NCI-H1436 treated with DMSO at 0.1 percent for 48 hours (cell line): ENCODE measurements around the gene PRKAR1B.

Experiments
- DNase-seq: peaks from one replicate; lab custom pipeline; 2025; lab: John Stamatoyannopoulos, UW

Gene PRKAR1B

GRCh38 chr7:739983-740942 lies 13.2 kb upstream of the PRKAR1B start:
- no peak for DNase-seq

GRCh38 chr7:739455-739982 lies 12.4 kb upstream of the PRKAR1B start:
- no peak for DNase-seq

- no peak for DNase-seq
These were observed 11.8 kb upstream of the PRKAR1B start for GRCh38 chr7:738723-739454.

GRCh38 chr7:738241-738640 lies 11.2 kb upstream of the PRKAR1B start:
- DNase-seq, result no peak

- no peak for DNase-seq
These were observed 7.7 kb upstream of the PRKAR1B start for GRCh38 chr7:734808-735207.

GRCh38 chr7:734214-734613 lies 7.1 kb upstream of the PRKAR1B start:
- DNase-seq, result no peak

- no peak for DNase-seq
These were observed 5.5 kb upstream of the PRKAR1B start for GRCh38 chr7:732556-732955.

- DNase-seq, result no peak
These were observed 5.0 kb upstream of the PRKAR1B start for GRCh38 chr7:732094-732541.

- no peak for DNase-seq
These were observed 4.5 kb upstream of the PRKAR1B start for GRCh38 chr7:731440-732085.

GRCh38 chr7:730501-731439 lies 3.7 kb upstream of the PRKAR1B start:
- DNase-seq, result no peak

GRCh38 chr7:729140-730000 lies 2.3 kb upstream of the PRKAR1B start:
- DNase-seq, result no peak

GRCh38 chr7:728602-729001 lies 1.5 kb upstream of the PRKAR1B start:
- no peak for DNase-seq

- DNase-seq, result no peak
These were observed 852 bp upstream of the PRKAR1B start for GRCh38 chr7:727806-728460.

- DNase-seq, result no peak
These were observed 302 bp downstream of the PRKAR1B start for GRCh38 chr7:726854-727103.

GRCh38 chr7:726084-726853 lies 812 bp downstream of the PRKAR1B start, which contains the start of gene DNAAF5:
DNAAF5 (plus strand) TSS chr7:726699; CDS start chr7:726721, 22 bp downstream.
- DNase-seq, result peak; percentile 28

GRCh38 chr7:725223-726005 lies 1.7 kb downstream of the PRKAR1B start:
- DNase-seq, result no peak

GRCh38 chr7:724298-724697 lies 2.8 kb downstream of the PRKAR1B start:
- DNase-seq, result no peak

- DNase-seq, result no peak
These were observed 3.5 kb downstream of the PRKAR1B start for GRCh38 chr7:723541-723940.
